HG03025 (cell line): ENCODE results near the gene EYA2.
"Not testable (repeated sequence)": the region's sequence is repeated elsewhere in the genome, so short reads cannot be mapped to it uniquely, and the experiment has no call there.

ENCODE experiments used
- ATAC-seq: cut with Tn5 transposase; IDR thresholded peaks from one replicate; pipeline ENCODE4 v1.9.1; 2021; ENCODE audit warnings: mild to moderate bottlenecking, moderate library complexity; ENCODE audit not compliant: unreplicated experiment, low FRiP score

Gene EYA2

DNA sequence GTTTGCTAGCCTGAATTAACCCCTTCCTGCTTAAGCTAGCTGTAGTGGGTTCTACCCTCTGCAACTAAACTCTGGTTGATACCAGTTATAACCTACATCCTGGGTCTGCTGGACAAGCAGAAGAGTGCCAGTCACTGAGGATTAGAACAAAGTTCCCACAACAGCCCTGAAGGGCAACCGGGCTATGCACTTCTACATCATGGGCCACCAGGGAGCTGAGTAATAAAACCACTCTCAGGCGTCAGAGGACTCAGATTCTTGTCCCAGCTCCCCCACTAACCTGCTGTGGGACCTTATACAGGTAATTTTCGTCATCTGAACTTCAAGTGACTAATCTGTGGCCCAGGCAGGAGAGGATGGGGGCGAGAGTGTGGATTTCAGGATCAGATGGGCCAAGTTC is 56.8 kb downstream of the EYA2 start:
- no peak for ATAC-seq

DNA sequence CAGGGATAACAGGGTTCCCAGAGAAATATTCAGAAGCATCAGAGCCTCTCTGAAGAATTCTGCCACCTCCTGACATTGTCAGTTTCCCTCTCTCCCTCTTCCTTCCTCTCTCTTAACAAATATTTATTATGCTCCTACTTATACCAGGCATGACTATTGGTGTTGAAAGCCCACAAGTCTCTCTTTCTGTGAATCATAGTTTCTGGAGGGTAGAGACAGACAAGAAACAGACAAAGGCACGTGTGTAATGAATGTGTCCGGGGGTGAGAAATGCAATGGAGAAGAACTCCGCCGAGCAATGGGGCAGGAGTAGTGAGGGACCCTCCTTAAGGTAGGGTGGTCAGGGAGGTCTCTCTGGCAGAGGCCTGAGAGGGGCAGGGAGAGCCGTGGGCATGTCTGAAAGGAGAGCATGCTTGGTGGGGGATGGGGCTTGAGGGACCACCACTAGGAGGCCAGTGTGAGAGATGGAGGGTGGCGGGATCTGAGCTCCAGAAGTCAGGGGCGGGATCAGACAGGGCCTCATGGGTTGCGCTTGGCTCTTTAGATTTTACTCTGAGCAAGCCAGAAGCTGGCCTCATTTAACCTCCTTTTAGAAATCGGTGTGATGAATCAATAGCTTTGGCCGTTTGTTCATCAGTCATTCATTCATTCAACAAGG is 57.3 kb downstream of the EYA2 start:
- ATAC-seq = no peak

GRCh38 chr20:46953596-46953995 is 59.0 kb downstream of the EYA2 start:
- ATAC-seq = no peak

DNA sequence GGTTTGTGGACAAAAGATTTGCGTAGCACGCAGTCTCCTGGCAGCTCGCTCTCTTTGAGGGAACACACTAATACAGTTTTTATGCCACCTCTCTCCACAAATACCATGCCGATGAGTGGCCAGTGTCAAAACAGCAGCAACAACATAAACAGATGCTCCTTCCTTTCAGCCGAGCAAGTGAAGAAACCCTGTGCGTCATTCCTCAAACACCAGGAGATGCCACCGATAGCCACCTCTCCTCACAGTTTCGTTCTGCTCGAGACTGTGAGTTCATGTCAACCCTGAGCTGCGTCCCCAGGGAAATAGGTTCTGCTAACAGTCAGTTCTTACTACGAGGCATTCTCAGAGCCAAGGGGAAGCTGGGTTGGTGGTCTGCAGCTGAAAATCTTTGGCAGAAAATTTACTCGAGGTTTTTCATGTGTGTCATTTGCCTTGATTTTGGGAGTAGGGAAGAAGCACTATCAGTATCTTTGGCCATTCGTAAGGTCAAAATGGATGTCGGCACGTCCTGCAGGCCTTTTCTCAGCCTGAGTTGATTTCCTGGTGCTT is 59.9 kb downstream of the EYA2 start:
- ATAC-seq = no peak

- no peak for ATAC-seq
These were observed 61.2 kb downstream of the EYA2 start for GRCh38 chr20:46955601-46956556.

DNA sequence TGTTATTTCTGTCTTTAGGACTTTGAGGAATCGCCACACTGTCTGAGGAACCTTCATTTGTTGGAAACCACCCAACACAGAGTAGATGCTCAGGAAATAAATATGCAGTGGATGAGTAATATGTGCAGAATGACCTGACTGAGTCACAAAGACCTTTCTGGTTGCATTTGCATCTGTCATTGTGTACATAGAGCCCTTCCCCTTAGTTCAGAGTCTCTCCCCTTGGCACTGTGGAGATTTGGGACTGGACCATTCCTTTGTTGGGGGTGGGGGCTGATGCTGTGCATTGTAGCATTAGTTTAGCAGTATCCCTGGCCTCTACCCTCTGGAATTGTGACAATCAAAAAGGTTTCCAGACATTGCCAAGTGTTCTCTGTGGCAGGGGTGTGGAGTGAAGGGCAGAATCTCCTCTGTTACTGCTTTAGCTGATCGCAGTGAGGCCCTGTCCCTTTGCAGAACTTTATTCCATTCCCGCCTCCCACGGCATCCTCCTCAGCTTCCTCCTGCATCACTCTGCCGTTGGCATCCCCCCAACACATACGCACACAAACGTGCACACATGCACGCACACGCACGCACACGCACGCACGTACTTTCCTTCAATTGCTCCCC is 64.5 kb downstream of the EYA2 start:
- ATAC-seq = no peak

DNA sequence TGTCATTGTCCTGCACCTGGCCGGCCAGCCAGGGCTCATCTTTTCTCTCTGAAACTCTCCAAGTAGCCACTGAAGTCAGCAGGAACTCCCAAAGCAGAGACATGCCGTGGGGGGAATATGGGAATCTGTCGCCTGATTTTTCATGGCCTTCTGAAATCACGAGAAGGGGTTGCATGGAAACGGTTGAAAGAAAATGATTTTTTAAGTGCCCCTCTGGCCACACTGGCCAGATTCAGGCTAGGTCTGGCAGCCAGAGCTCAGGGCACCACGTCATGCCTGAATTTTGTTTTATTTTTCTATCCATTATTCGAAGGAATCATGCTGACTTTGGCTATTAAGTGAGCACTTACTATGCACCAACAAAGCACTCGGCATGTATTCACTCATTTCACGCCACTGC is 65.2 kb downstream of the EYA2 start:
- ATAC-seq = no peak

GRCh38 chr20:46960536-46960935 is 65.9 kb downstream of the EYA2 start:
- no peak for ATAC-seq

- ATAC-seq = not testable (repeated sequence)
These were observed 67.3 kb downstream of the EYA2 start for GRCh38 chr20:46961968-46962367.

- no peak for ATAC-seq
These were observed 68.0 kb downstream of the EYA2 start for GRCh38 chr20:46962452-46963195.

DNA sequence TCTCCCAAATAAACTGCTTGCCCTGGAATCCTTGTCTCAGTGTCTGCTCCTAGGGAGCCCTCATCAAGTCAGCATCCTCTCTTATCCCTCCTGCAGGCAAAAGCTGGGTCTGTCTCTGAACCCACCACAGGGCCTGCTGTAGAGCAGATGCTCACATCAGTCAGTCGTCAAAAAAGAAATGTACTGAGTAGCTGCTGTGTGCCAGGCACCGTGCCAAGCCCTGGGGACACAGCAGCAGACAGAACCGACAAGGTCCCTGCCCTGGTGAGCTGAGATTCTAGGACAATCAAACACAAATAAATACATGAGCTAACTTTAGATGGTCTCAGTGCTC is 68.5 kb downstream of the EYA2 start:
- no peak for ATAC-seq

DNA sequence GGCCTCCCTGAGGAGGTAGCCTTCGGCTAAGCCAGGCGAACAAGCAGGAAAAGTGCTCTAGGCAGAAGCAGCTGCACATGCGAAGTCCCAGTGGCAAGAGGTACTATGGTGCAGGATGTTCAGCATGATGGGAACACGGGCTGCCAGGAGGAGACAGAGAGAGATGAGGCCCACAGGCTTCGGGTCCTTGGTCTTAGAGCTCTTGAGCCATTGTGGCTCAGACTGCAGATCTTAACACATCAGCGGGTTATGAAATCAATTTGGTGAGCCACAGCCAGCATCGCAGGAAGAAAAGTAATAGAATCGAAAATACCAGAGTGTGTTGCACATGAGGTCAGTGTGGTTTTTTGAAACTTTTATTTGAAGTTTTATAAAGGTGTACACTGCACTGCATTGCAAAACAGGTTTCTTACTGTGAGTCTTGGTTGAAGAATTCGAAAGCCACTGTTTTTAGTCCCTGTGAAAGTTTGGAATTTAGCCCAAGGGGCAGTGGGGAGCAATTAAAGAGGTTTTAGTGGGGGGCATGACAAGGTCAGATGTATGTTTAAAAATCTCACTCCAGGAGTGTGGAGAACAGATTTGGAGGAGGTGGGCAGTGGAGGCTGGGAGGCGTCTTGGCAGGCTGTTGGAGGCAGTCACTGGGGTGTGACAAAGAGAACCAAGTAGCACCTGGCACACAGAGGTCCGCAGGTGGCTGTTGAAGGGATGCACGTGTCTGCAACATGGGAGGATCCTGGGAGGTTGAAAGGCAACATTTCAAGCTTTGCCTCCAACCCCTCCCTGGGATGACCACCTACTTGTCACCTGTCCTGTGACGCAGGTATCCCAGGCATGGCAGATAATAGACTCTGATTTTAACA is 69.3 kb downstream of the EYA2 start:
- no peak for ATAC-seq

- ATAC-seq = no peak
These were observed 70.2 kb downstream of the EYA2 start for GRCh38 chr20:46964618-46965455.

DNA sequence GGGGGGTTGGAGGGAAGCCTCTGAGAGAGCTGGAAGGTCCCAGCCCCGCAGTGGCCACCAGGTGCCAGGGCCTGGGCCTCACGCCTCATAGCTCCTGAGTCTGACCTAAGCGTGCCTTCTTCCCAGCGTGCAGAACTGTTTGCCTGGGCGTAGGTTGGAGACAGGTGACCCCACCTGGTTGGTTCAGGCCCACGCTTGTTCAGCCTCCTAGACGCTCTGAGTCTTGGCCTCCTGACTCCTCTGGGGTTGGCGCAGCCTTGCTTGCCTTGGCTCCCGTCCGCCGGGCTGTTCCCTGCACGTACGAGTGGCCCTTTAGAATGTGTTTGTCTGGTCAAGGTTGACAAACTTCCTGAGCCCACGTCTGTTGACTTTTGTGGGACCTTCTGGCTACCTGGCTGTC is 70.8 kb downstream of the EYA2 start:
- no peak for ATAC-seq

DNA sequence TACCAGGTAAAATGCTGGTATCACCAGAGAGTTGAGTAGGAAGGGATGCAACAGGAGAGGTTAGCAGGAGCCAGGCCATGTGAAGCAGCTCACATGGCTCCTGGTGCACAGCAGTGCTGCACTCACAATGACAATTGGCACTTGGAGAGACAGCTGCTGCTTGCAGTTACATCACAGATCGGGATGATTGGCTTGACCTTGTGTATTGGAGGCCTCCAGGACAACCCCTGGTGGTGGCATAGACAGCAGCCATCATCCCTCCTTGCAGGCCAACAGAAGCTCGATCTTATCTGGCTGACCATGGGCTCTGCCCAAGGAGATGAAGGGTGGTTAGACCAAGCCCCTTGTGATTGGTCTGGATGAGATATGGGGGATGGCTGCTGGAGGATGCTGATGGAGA is 73.0 kb downstream of the EYA2 start:
- no peak for ATAC-seq

- ATAC-seq = no peak
These were observed 76.4 kb downstream of the EYA2 start for GRCh38 chr20:46970937-46971630.

DNA sequence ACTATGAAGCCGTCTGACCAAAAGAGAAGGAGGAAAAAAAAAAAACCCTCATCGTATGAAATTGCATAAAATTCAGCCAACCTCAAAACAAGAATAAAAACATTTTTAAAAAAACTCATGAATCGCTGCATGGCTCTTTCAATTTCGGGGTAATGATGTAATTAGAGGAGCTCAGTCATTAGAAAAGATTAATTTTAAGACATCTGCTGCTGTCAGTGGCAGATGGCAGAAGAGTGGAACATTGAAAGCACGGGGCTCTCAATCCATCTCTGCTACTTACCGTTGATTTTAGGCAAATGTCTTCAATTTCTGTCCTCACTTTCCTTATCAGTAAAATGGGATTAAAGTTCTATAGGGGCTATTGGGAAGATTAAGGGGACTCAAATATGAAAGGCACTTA is 79.1 kb downstream of the EYA2 start:
- ATAC-seq = no peak
